Keratinocyte (primary cell): ENCODE results near the gene CCL27.

ENCODE experiments used
- EZH2 ChIP-seq: IDR thresholded peaks from one replicate; pipeline ENCODE4 v1.6.1; 2012; ENCODE audit warnings: inconsistent platforms, mild to moderate bottlenecking, low read length, moderate library complexity
- TF ChIP-seq, protein P1 (sequence below), 3 experiments: IDR thresholded peaks in 1 of 3; conservative IDR thresholded peaks in 1 of 3; optimal IDR thresholded peaks in 1 of 3; 2 replicates in 2 of 3; 3 replicates in 1 of 3; pipeline versions ENCODE3 to v1.5.1; 2011; ENCODE audit warnings: low read length in 3 of 3, mild to moderate bottlenecking in 3 of 3, moderate library complexity in 2 of 3, control low read depth in 1 of 3, inconsistent platforms in 1 of 3; ENCODE audit not compliant: insufficient read depth in 2 of 3; ENCODE audit errors: extremely low read depth in 1 of 3

DNA sequence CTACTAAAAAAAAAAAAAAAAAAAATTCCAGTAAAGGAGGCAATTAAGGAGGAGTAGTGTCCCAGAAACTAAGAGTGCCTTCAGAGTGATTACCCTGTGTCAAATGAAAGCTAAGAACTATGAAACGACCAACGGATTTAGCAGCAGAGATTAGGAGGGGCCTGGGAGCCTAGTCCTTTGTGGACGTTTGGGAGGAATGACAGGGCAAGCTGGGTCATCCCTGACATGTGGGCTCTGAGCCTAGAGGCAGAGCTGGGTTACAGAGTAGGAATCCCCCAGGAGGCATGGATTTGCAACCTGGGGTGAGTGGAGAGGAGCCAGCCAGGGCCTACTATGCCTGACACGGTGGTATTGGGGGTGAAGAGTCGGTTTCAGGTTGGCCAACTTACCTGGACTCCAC lies 29.3 kb downstream of the CCL27 start:
- TF ChIP-seq, protein P1, sequence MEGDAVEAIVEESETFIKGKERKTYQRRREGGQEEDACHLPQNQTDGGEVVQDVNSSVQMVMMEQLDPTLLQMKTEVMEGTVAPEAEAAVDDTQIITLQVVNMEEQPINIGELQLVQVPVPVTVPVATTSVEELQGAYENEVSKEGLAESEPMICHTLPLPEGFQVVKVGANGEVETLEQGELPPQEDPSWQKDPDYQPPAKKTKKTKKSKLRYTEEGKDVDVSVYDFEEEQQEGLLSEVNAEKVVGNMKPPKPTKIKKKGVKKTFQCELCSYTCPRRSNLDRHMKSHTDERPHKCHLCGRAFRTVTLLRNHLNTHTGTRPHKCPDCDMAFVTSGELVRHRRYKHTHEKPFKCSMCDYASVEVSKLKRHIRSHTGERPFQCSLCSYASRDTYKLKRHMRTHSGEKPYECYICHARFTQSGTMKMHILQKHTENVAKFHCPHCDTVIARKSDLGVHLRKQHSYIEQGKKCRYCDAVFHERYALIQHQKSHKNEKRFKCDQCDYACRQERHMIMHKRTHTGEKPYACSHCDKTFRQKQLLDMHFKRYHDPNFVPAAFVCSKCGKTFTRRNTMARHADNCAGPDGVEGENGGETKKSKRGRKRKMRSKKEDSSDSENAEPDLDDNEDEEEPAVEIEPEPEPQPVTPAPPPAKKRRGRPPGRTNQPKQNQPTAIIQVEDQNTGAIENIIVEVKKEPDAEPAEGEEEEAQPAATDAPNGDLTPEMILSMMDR (optimal IDR thresholded peaks at IDR 0.05 in 1 of 3, IDR thresholded peaks at IDR 0.05 in 1 of 3, conservative IDR thresholded peaks at IDR 0.05 in 1 of 3; ENCODE audit: extremely low read depth in 1 of 3, insufficient read depth in 2 of 3, low read length in 3 of 3): no peak
- no peak for TF ChIP-seq EZH2
